Astrocyte (in vitro differentiated cells and primary cell): ENCODE measurements around the gene ACVRL1. TPM values are rescaled to one million over a fixed set of nuclear protein-coding genes. Genes with fewer than 3 reads are reported as not detected.
A peak's percentile ranks its signal among the peaks of the same experiment; 100 is the strongest.

ENCODE experiments used
- DNase-seq: peaks from one replicate; pipeline ENCODE4 v3.0.0-alpha.2; 2010; ENCODE audit warnings: low read depth
- FAIRE-seq: peaks from 2 replicates; lab custom pipeline; 2011; peaks lifted over from hg19 to GRCh38; lab: Jason Lieb, UNC
- H2AFZ ChIP-seq: 2 replicates; pipeline ENCODE4 v1.6.0; 2012; ENCODE audit warnings: low read depth, low read length, inconsistent platforms
- H3K27ac ChIP-seq: 2 replicates; pipeline ENCODE4 v1.5.1; 2011; ENCODE audit warnings: low read depth, low read length, inconsistent platforms
- H3K27me3 ChIP-seq: 2 replicates; pipeline ENCODE4 v1.6.0; 2011; ENCODE audit warnings: low read length, inconsistent platforms; ENCODE audit not compliant: insufficient read depth
- H3K36me3 ChIP-seq: 2 replicates; pipeline ENCODE4 v1.5.1; 2011; ENCODE audit warnings: low read length, inconsistent platforms; ENCODE audit not compliant: insufficient read depth
- H3K4me1 ChIP-seq: 2 replicates; pipeline ENCODE4 v1.5.1; 2011; ENCODE audit warnings: low read length, inconsistent platforms; ENCODE audit not compliant: insufficient read depth
- H3K4me2 ChIP-seq: 2 replicates; pipeline ENCODE4 v1.6.0; 2012; ENCODE audit warnings: low read length, inconsistent platforms
- H3K4me3 ChIP-seq: 2 replicates; pipeline ENCODE4 v1.5.1; 2011; ENCODE audit warnings: low read depth, mild to moderate bottlenecking, low read length, inconsistent platforms; ENCODE audit not compliant: insufficient read depth
- H3K79me2 ChIP-seq: 2 replicates; pipeline ENCODE4 v1.6.0; 2012; ENCODE audit warnings: mild to moderate bottlenecking, low read length, inconsistent platforms; ENCODE audit not compliant: insufficient read depth
- H3K9ac ChIP-seq: 2 replicates; pipeline ENCODE4 v1.6.0; 2012; ENCODE audit warnings: mild to moderate bottlenecking, low read length, inconsistent platforms
- H3K9me3 ChIP-seq: 2 replicates; pipeline ENCODE4 v1.5.1; 2012; ENCODE audit warnings: low read depth, mild to moderate bottlenecking, low read length, inconsistent platforms; ENCODE audit not compliant: insufficient read depth
- H4K20me1 ChIP-seq: 2 replicates; pipeline ENCODE4 v1.6.0; 2012; ENCODE audit warnings: low read length, inconsistent platforms; ENCODE audit not compliant: insufficient read depth
- H3K27ac Mint-ChIP-seq: one replicate; pipeline ENCODE4 v1.8.0; 2021; ENCODE audit warnings: mild to moderate bottlenecking, mixed read lengths; ENCODE audit not compliant: unreplicated experiment
- H3K27me3 Mint-ChIP-seq: one replicate; pipeline ENCODE4 v1.8.0; 2021; ENCODE audit warnings: low read depth, mixed read lengths; ENCODE audit not compliant: unreplicated experiment
- H3K36me3 Mint-ChIP-seq: one replicate; pipeline ENCODE4 v1.8.0; 2021; ENCODE audit warnings: low read depth, mixed read lengths; ENCODE audit not compliant: unreplicated experiment
- H3K4me1 Mint-ChIP-seq: one replicate; pipeline ENCODE4 v1.8.0; 2021; ENCODE audit warnings: low read depth, mixed read lengths; ENCODE audit not compliant: unreplicated experiment
- H3K4me3 Mint-ChIP-seq: one replicate; pipeline ENCODE4 v1.8.0; 2021; ENCODE audit warnings: mild to moderate bottlenecking, moderate library complexity, mixed read lengths; ENCODE audit not compliant: unreplicated experiment
- H3K9me3 Mint-ChIP-seq: one replicate; pipeline ENCODE4 v1.8.0; 2021; ENCODE audit warnings: mild to moderate bottlenecking, mixed read lengths; ENCODE audit not compliant: unreplicated experiment
- CTCF ChIP-seq: IDR thresholded peaks from 2 replicates; pipeline ENCODE4 v1.5.1; 2011; ENCODE audit warnings: low read depth, mild to moderate bottlenecking, inconsistent platforms, low read length, moderate library complexity; ENCODE audit not compliant: insufficient read depth
- EZH2 ChIP-seq: IDR thresholded peaks from 2 replicates; pipeline ENCODE4 v1.6.1; 2012; ENCODE audit warnings: mild to moderate bottlenecking, low read length, inconsistent platforms; ENCODE audit not compliant: insufficient read depth
- total RNA-seq: library from RNA; stranded (reverse); gene quantifications from 2 replicates; pipeline ENCODE4 v1.2.1, GENCODE V29; 2021

Gene ACVRL1
- total RNA-seq, 1 donor from 2014 or later, result 0.95 TPM

- DNase-seq, result no peak
- Histone ChIP-seq H3K79me2 (no peaks in the 10 kb centered on the region), H3K9ac (no peak overlapping the region), H3K27ac (no peak overlapping the region), H3K9me3 (peaks cover 4% of the 10 kb centered on the region), H3K4me1 (no peaks in the 10 kb centered on the region), H3K27me3 (peaks cover 5% of the 10 kb centered on the region), H4K20me1 (no peaks in the 10 kb centered on the region), H2AFZ (no peak overlapping the region), H3K4me2 (no peak overlapping the region), H3K36me3 (no peaks in the 10 kb centered on the region), H3K4me3 (no peak overlapping the region)
- H3K27ac Mint-ChIP-seq, result no peak overlapping the region
- no peaks in the 10 kb centered on the region for H3K4me1 Mint-ChIP-seq
- peaks cover 36% of the 10 kb centered on the region for H3K27me3 Mint-ChIP-seq
- H3K36me3 Mint-ChIP-seq, result peaks cover 7% of the 10 kb centered on the region
- H3K9me3 Mint-ChIP-seq, result peaks cover 11% of the 10 kb centered on the region
- FAIRE-seq, result no peak
- TF ChIP-seq EZH2 (no peak), CTCF (no peak)
- H3K4me3 Mint-ChIP-seq, result no peak overlapping the region
These were observed 31.4 kb downstream of the ACVRL1 start for GRCh38 chr12:51938726-51939125.

GRCh38 chr12:51941011-51941581, 33.8 kb downstream of the ACVRL1 start:
- no peak for DNase-seq
- H3K36me3 Mint-ChIP-seq, result peaks cover 10% of the 10 kb centered on the region
- Histone ChIP-seq H3K4me2 (peak overlapping the region; percentile 21), H3K27me3 (peaks cover 5% of the 10 kb centered on the region), H3K36me3 (no peaks in the 10 kb centered on the region), H4K20me1 (no peaks in the 10 kb centered on the region), H3K9me3 (peaks cover 13% of the 10 kb centered on the region), H3K9ac (no peak overlapping the region), H3K4me1 (no peaks in the 10 kb centered on the region), H2AFZ (no peak overlapping the region), H3K4me3 (no peak overlapping the region), H3K27ac (no peak overlapping the region), H3K79me2 (no peaks in the 10 kb centered on the region)
- no peak for FAIRE-seq
- no peak overlapping the region for H3K4me3 Mint-ChIP-seq
- H3K9me3 Mint-ChIP-seq, result peaks cover 28% of the 10 kb centered on the region
- no peak overlapping the region for H3K27ac Mint-ChIP-seq
- peaks cover 31% of the 10 kb centered on the region for H3K27me3 Mint-ChIP-seq
- H3K4me1 Mint-ChIP-seq, result no peaks in the 10 kb centered on the region
- TF ChIP-seq EZH2 (no peak), CTCF (no peak)

GRCh38 chr12:51941604-51942003, 34.3 kb downstream of the ACVRL1 start:
- Mint-ChIP-seq H3K27me3 (peaks cover 36% of the 10 kb centered on the region), H3K9me3 (peaks cover 30% of the 10 kb centered on the region), H3K36me3 (peaks cover 10% of the 10 kb centered on the region), H3K4me3 (no peak overlapping the region), H3K4me1 (no peaks in the 10 kb centered on the region), H3K27ac (no peak overlapping the region)
- H3K27ac ChIP-seq, result no peak overlapping the region
- no peaks in the 10 kb centered on the region for H3K79me2 ChIP-seq
- no peak overlapping the region for H3K4me3 ChIP-seq
- H3K4me2 ChIP-seq, result no peak overlapping the region
- H3K9ac ChIP-seq, result no peak overlapping the region
- H2AFZ ChIP-seq, result no peak overlapping the region
- no peak for FAIRE-seq
- peaks cover 13% of the 10 kb centered on the region for H3K9me3 ChIP-seq
- TF ChIP-seq EZH2, result no peak
- TF ChIP-seq CTCF, result no peak
- no peak for DNase-seq
- peaks cover 5% of the 10 kb centered on the region for H3K27me3 ChIP-seq
- H3K4me1 ChIP-seq, result no peaks in the 10 kb centered on the region
- H3K36me3 ChIP-seq, result no peaks in the 10 kb centered on the region
- no peaks in the 10 kb centered on the region for H4K20me1 ChIP-seq
